CD14-positive monocyte (primary cell): Measurements from ENCODE around the gene TBC1D20. TPM values are rescaled to one million over a fixed set of nuclear protein-coding genes. Genes with fewer than 3 reads are reported as not detected.

Experiments used
- DNase-seq, 3 donors: peaks; one replicate each; pipeline ENCODE4 v3.0.0-alpha.2; 2011 to 2022
- H2AFZ ChIP-seq: 2 replicates; pipeline ENCODE4 v1.6.0; 2012; ENCODE audit warnings: mild to moderate bottlenecking, low read depth, low read length, inconsistent platforms; ENCODE audit not compliant: insufficient read depth, poor library complexity, severe bottlenecking
- H3K27ac ChIP-seq, 2 donors: 1 replicate in 1 of 2; 2 replicates in 1 of 2; pipeline ENCODE4 v1.5.1; 2012 to 2013; ENCODE audit warnings: low read length in 2 of 2, control low read depth in 1 of 2, inconsistent platforms in 1 of 2, low read depth in 1 of 2, mild to moderate bottlenecking in 1 of 2
- H3K27me3 ChIP-seq, 2 donors: one replicate each; pipeline versions ENCODE4 v1.6.0 to v1.6.1; 2011 to 2013; ENCODE audit warnings: low read length in 2 of 2; ENCODE audit not compliant: control insufficient read depth in 2 of 2, insufficient read depth in 2 of 2
- H3K36me3 ChIP-seq, 2 donors: replicated peaks in 1 of 2; 1 replicate in 1 of 2; 2 replicates in 1 of 2; pipeline versions ENCODE4 v1.5.1 to v1.6.1; 2012 to 2013; ENCODE audit warnings: low read length in 2 of 2, control low read depth in 1 of 2, inconsistent platforms in 1 of 2, mild to moderate bottlenecking in 1 of 2; ENCODE audit not compliant: insufficient read depth in 2 of 2, control insufficient read depth in 1 of 2
- H3K4me1 ChIP-seq, 2 donors: 1 replicate in 1 of 2; 2 replicates in 1 of 2; pipeline versions ENCODE4 v1.5.1 to v1.6.1; 2012 to 2013; ENCODE audit warnings: low read length in 2 of 2, control low read depth in 1 of 2, inconsistent platforms in 1 of 2, mild to moderate bottlenecking in 1 of 2, moderate library complexity in 1 of 2; ENCODE audit not compliant: insufficient read depth in 2 of 2, control insufficient read depth in 1 of 2
- H3K4me2 ChIP-seq: replicated peaks from 2 replicates; pipeline ENCODE3; 2012; ENCODE audit warnings: low read length, moderate library complexity, mild to moderate bottlenecking; ENCODE audit not compliant: poor library complexity, severe bottlenecking; ENCODE audit errors: extremely low read depth
- H3K4me3 ChIP-seq, 3 experiments: fragments of 200-600 bp in 1 of 3; sonication (generic) in 1 of 3; replicated peaks in 1 of 3; 1 replicate in 2 of 3; 2 replicates in 1 of 3; pipeline ENCODE4 v1.5.1; 2011 to 2013; ENCODE audit warnings: low read length in 3 of 3, mild to moderate bottlenecking in 3 of 3, control low read depth in 2 of 3, low read depth in 2 of 3, inconsistent platforms in 1 of 3, moderate library complexity in 1 of 3
- H3K79me2 ChIP-seq: 2 replicates; pipeline ENCODE4 v1.6.0; 2012; ENCODE audit warnings: mild to moderate bottlenecking, control low read depth, inconsistent platforms, low read length, moderate library complexity; ENCODE audit not compliant: insufficient read depth
- H3K9ac ChIP-seq: 2 replicates; pipeline ENCODE4 v1.6.0; 2017; ENCODE audit warnings: low read length, mild to moderate bottlenecking; ENCODE audit not compliant: insufficient read depth, poor library complexity, severe bottlenecking
- H3K9me3 ChIP-seq, 2 donors: replicated peaks in 1 of 2; 1 replicate in 1 of 2; 2 replicates in 1 of 2; pipeline versions ENCODE4 v1.5.1 to v1.6.1; 2012 to 2013; ENCODE audit warnings: low read length in 2 of 2, control low read depth in 1 of 2; ENCODE audit not compliant: control insufficient read depth in 1 of 2, insufficient read depth in 1 of 2
- H4K20me1 ChIP-seq: 2 replicates; pipeline ENCODE4 v1.6.0; 2012; ENCODE audit warnings: mild to moderate bottlenecking, low read length, control low read depth, moderate library complexity; ENCODE audit not compliant: insufficient read depth
- H3K27ac Mint-ChIP-seq, 7 donors: one replicate each; pipeline ENCODE4 v1.8.0; 2020; ENCODE audit warnings: mild to moderate bottlenecking in 7 of 7, mixed read lengths in 7 of 7, moderate library complexity in 6 of 7, inconsistent platforms in 2 of 7
- H3K27me3 Mint-ChIP-seq, 3 donors: one replicate each; pipeline ENCODE4 v1.8.0; 2021 to 2022; ENCODE audit warnings: low read depth in 3 of 3, mild to moderate bottlenecking in 3 of 3, mixed read lengths in 3 of 3, moderate library complexity in 3 of 3, inconsistent platforms in 1 of 3
- H3K36me3 Mint-ChIP-seq, 2 donors: one replicate each; pipeline ENCODE4 v1.8.0; 2020; ENCODE audit warnings: mixed read lengths in 2 of 2, inconsistent platforms in 1 of 2, mild to moderate bottlenecking in 1 of 2
- H3K4me1 Mint-ChIP-seq: one replicate; pipeline ENCODE4 v1.8.0; 2020; ENCODE audit warnings: mild to moderate bottlenecking, mixed read lengths
- H3K4me3 Mint-ChIP-seq, 2 donors: one replicate each; pipeline ENCODE4 v1.8.0; 2020; ENCODE audit warnings: mild to moderate bottlenecking in 2 of 2, mixed read lengths in 2 of 2, moderate library complexity in 1 of 2
- H3K9me3 Mint-ChIP-seq, 7 donors: one replicate each; pipeline ENCODE4 v1.8.0; 2020 to 2022; ENCODE audit warnings: mixed read lengths in 7 of 7, mild to moderate bottlenecking in 6 of 7, moderate library complexity in 6 of 7, inconsistent platforms in 2 of 7
- WGBS: methylation state at CpG from one replicate; pipeline ENCODE4 v1.1.5; 2013; ENCODE audit warnings: missing lambda C conversion rate; ENCODE audit not compliant: insufficient coverage; 5-methylcytosine and 5-hydroxymethylcytosine counted together
- intact Hi-C, 2 donors: fragments of 100-400 bp; cut with micrococcal nuclease; formaldehyde crosslinking; loops; one replicate each; pipeline versions ENCODE4 v1.15.0 to v1.15.1; 2023
- polyA plus RNA-seq, 3 donors: library from polyadenylated mRNA; depleted of rRNA in 1 of 3; unstranded in 2 of 3; stranded (reverse) in 1 of 3; fragments of 300-500 nt in 2 of 3; fragments of >200 nt in 1 of 3; fragmentation: Illumina TruSeq in 2 of 3; gene quantifications; 1 replicate in 2 of 3; 2 replicates in 1 of 3; pipeline ENCODE4 v1.2.3, GENCODE V29; 2012 to 2021
- TF ChIP-seq, protein P1 (sequence below): fragments of 200-600 bp; IDR thresholded peaks from one replicate; pipeline ENCODE4 v1.8.0; 2022; ENCODE audit warnings: antibody characterized with exemption, mild to moderate bottlenecking

Gene TBC1D20
- polyA plus RNA-seq, 3 donors = 10.5 to 24.7 (median 11.3) TPM

DNA sequence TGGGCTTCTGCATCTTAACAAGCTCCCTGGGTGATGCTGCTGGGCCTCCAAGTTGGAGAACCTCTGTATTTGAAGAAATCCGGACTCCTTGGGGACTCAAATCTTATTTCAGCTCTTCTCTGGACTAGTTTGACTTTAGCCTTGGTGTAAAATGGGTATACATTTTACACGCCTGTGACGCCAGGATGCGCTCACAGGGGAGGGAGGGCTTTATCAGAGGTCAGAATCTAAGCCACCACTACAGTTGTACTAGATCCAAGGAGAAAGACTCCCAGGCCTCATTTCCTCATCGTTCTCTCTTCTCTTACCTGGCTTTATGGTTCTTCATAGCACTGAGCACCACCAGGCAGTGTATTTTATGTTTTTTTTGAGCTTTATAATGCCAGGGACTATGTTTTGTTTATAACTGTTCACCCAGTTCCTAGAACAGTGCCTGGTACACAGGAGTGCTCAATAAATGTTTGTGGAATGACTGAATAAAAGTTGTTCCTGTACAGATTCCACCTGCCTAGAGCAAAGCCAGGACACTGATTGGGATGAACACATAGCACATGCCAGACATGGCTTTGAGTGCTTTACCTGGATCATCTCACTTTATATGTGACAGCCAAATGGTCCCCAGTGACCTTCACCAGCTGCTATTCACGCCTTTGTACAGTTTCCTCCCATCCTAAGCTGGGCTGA lies 59.3 kb downstream of the TBC1D20 start:
- Histone ChIP-seq H3K4me2 (no peak overlapping the region), H4K20me1 (no peaks in the 10 kb centered on the region), H2AFZ (no peak overlapping the region), H3K79me2 (no peaks in the 10 kb centered on the region), H3K27me3 (no peaks in the 10 kb centered on the region), H3K4me3 (no peak overlapping the region), H3K9ac (no peak overlapping the region), H3K9me3 (peaks cover 0 to 6% of the 10 kb centered on the region in 2 donors), H3K36me3 (no peaks in the 10 kb centered on the region), H3K4me1 (peaks cover 8 to 10% of the 10 kb centered on the region in 2 donors), H3K27ac (no peak overlapping the region)
- DNase-seq = no peak
- H3K27me3 Mint-ChIP-seq = peaks cover 1 to 4% (median 3%) of the 10 kb centered on the region in 3 donors
- H3K9me3 Mint-ChIP-seq = peaks cover 1 to 7% (median 4%) of the 10 kb centered on the region in 7 donors
- intact Hi-C loops = loop anchor here in 1 of 2 donors (10.0 kb wide), 1 partner anchor 48 kb away; no protein-coding TSS in a partner anchor
- 100% methylated on average over 1 of the region's 6 CpGs for WGBS
- H3K27ac Mint-ChIP-seq = no peak overlapping the region
- peaks cover 0 to 2% of the 10 kb centered on the region in 2 donors for H3K36me3 Mint-ChIP-seq
- peaks cover 10% of the 10 kb centered on the region for H3K4me1 Mint-ChIP-seq
- TF ChIP-seq, protein P1, sequence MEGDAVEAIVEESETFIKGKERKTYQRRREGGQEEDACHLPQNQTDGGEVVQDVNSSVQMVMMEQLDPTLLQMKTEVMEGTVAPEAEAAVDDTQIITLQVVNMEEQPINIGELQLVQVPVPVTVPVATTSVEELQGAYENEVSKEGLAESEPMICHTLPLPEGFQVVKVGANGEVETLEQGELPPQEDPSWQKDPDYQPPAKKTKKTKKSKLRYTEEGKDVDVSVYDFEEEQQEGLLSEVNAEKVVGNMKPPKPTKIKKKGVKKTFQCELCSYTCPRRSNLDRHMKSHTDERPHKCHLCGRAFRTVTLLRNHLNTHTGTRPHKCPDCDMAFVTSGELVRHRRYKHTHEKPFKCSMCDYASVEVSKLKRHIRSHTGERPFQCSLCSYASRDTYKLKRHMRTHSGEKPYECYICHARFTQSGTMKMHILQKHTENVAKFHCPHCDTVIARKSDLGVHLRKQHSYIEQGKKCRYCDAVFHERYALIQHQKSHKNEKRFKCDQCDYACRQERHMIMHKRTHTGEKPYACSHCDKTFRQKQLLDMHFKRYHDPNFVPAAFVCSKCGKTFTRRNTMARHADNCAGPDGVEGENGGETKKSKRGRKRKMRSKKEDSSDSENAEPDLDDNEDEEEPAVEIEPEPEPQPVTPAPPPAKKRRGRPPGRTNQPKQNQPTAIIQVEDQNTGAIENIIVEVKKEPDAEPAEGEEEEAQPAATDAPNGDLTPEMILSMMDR = no peak
- H3K4me3 Mint-ChIP-seq = no peak overlapping the region

DNA sequence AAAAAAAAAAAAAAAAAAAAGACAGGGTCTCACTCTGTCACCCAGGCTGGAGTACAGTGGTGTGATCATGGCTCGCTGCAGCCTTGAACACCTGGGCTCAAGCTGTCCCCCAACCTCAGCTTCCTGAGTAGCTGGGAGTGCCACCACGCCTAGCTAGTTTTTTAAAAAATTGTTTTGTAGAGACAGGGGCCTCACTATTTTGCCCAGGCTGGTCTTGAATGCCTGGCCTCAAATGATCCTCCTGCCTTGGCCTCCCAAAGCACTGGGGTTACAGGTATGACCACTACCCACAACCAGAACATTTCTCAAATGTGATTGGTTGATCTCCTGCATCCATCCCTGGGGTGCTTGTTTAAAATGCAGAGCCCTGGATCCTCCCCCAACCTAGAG lies 59.8 kb downstream of the TBC1D20 start:
- no peak for DNase-seq
- H3K27me3 ChIP-seq = no peaks in the 10 kb centered on the region
- H3K27ac Mint-ChIP-seq = no peak overlapping the region
- peaks cover 1 to 8% of the 10 kb centered on the region in 2 donors for H3K36me3 Mint-ChIP-seq
- H3K79me2 ChIP-seq = no peaks in the 10 kb centered on the region
- no peak overlapping the region for H3K4me2 ChIP-seq
- H4K20me1 ChIP-seq = no peaks in the 10 kb centered on the region
- peaks cover 7 to 8% of the 10 kb centered on the region in 2 donors for H3K4me1 ChIP-seq
- WGBS = no CpG with 5 or more reads among the region's 2 CpGs
- TF ChIP-seq, protein P1 = no peak
- H3K36me3 ChIP-seq = peaks cover 2 to 5% of the 10 kb centered on the region in 2 donors
- no peak overlapping the region for H3K4me3 ChIP-seq
- intact Hi-C loops = loop anchor here in 1 of 2 donors (10.0 kb wide), 1 partner anchor 48 kb away; no protein-coding TSS in a partner anchor
- no peak overlapping the region for H2AFZ ChIP-seq
- H3K4me1 Mint-ChIP-seq = peaks cover 10% of the 10 kb centered on the region
- peaks cover 0 to 6% of the 10 kb centered on the region in 2 donors for H3K9me3 ChIP-seq
- peaks cover 1 to 7% (median 4%) of the 10 kb centered on the region in 7 donors for H3K9me3 Mint-ChIP-seq
- H3K27ac ChIP-seq = no peak overlapping the region
- no peak overlapping the region for H3K9ac ChIP-seq
- peaks cover 1 to 4% (median 3%) of the 10 kb centered on the region in 3 donors for H3K27me3 Mint-ChIP-seq
- no peak overlapping the region for H3K4me3 Mint-ChIP-seq
